ENCODE measurements around the gene THAP7. TPM values are rescaled to one million over a fixed set of nuclear protein-coding genes. Genes with fewer than 3 reads are reported as not detected.

THAP7 gene
- total RNA-seq, 1 experiment from 2014 or later = 29.1 TPM

GRCh38 chr22:20995329-20996030 lies 6.4 kb downstream of the THAP7 start:
- peaks cover 54% of the 10 kb centered on the region for H3K36me3 Mint-ChIP-seq (ENCODE audit: insufficient read depth, unreplicated experiment)
- no peaks in the 10 kb centered on the region for H3K27me3 Mint-ChIP-seq (ENCODE audit: insufficient read depth, unreplicated experiment)
- Histone ChIP-seq H3K4me1 (peaks cover 4% of the 10 kb centered on the region), H3K4me3 (ENCODE audit: low read depth, low read length) (no peak overlapping the region), H3K27me3 (replicated peaks; ENCODE audit: control insufficient read depth, insufficient read depth, low read length) (no peaks in the 10 kb centered on the region), H3K9me3 (no peaks in the 10 kb centered on the region), H3K36me3 (ENCODE audit: control insufficient read depth, insufficient read depth, low read length) (no peaks in the 10 kb centered on the region; the same call in none of the 2 replicates)
- no peak overlapping the region for H3K4me3 Mint-ChIP-seq (ENCODE audit: unreplicated experiment)
- no peaks in the 10 kb centered on the region for H3K4me1 Mint-ChIP-seq (ENCODE audit: low read depth, unreplicated experiment)
- no TSS peak for BruUV-seq (replicated peaks)
- DNase-seq = no peak
- ChIA-PET POLR2A (no interaction called here), CTCF (no interaction called here)
- no peaks in the 10 kb centered on the region for H3K9me3 Mint-ChIP-seq (ENCODE audit: unreplicated experiment)
- no peak for TF ChIP-seq CTCF (IDR thresholded peaks at IDR 0.05; ENCODE audit: insufficient read depth in 1 of 2, low read depth in 1 of 2, low read length in 1 of 2, severe bottlenecking in 1 of 2, unreplicated experiment in 1 of 2)
- no peak overlapping the region for H3K27ac Mint-ChIP-seq (ENCODE audit: unreplicated experiment)
- intact Hi-C loops (cut with micrococcal nuclease; ENCODE audit: unreplicated experiment) = no loop called here

GRCh38 chr22:20994902-20995241 lies 7.0 kb downstream of the THAP7 start:
- H3K27me3 Mint-ChIP-seq (ENCODE audit: insufficient read depth, unreplicated experiment) = no peaks in the 10 kb centered on the region
- no peak overlapping the region for H3K27ac Mint-ChIP-seq (ENCODE audit: unreplicated experiment)
- peaks cover 53% of the 10 kb centered on the region for H3K36me3 Mint-ChIP-seq (ENCODE audit: insufficient read depth, unreplicated experiment)
- intact Hi-C loops (cut with micrococcal nuclease; ENCODE audit: unreplicated experiment) = no loop called here
- Histone ChIP-seq H3K36me3 (ENCODE audit: control insufficient read depth, insufficient read depth, low read length) (no peaks in the 10 kb centered on the region; the same call in none of the 2 replicates), H3K27me3 (replicated peaks; ENCODE audit: control insufficient read depth, insufficient read depth, low read length) (no peaks in the 10 kb centered on the region), H3K4me1 (no peaks in the 10 kb centered on the region), H3K4me3 (ENCODE audit: low read depth, low read length) (no peak overlapping the region), H3K9me3 (no peaks in the 10 kb centered on the region)
- H3K4me3 Mint-ChIP-seq (ENCODE audit: unreplicated experiment) = no peak overlapping the region
- no TSS peak for BruUV-seq (replicated peaks)
- no peak for DNase-seq
- CTCF ChIA-PET = no interaction called here
- no peaks in the 10 kb centered on the region for H3K9me3 Mint-ChIP-seq (ENCODE audit: unreplicated experiment)
- POLR2A ChIA-PET = no interaction called here
- no peak for TF ChIP-seq CTCF (IDR thresholded peaks at IDR 0.05; ENCODE audit: insufficient read depth in 1 of 2, low read depth in 1 of 2, low read length in 1 of 2, severe bottlenecking in 1 of 2, unreplicated experiment in 1 of 2)
- H3K4me1 Mint-ChIP-seq (ENCODE audit: low read depth, unreplicated experiment) = no peaks in the 10 kb centered on the region

GRCh38 chr22:20994128-20994901 lies 7.6 kb downstream of the THAP7 start:
- Histone ChIP-seq H3K4me3 (ENCODE audit: low read depth, low read length) (no peak overlapping the region), H3K27me3 (replicated peaks; ENCODE audit: control insufficient read depth, insufficient read depth, low read length) (no peaks in the 10 kb centered on the region), H3K9me3 (no peaks in the 10 kb centered on the region), H3K36me3 (ENCODE audit: control insufficient read depth, insufficient read depth, low read length) (no peaks in the 10 kb centered on the region; the same call in 1 of the 2 replicates), H3K4me1 (no peaks in the 10 kb centered on the region)
- DNase-seq = no peak
- intact Hi-C loops (cut with micrococcal nuclease; ENCODE audit: unreplicated experiment) = no loop called here
- no peaks in the 10 kb centered on the region for H3K9me3 Mint-ChIP-seq (ENCODE audit: unreplicated experiment)
- TF ChIP-seq CTCF (IDR thresholded peaks at IDR 0.05; ENCODE audit: insufficient read depth in 1 of 2, low read depth in 1 of 2, low read length in 1 of 2, severe bottlenecking in 1 of 2, unreplicated experiment in 1 of 2) = no peak
- no peak overlapping the region for H3K4me3 Mint-ChIP-seq (ENCODE audit: unreplicated experiment)
- H3K4me1 Mint-ChIP-seq (ENCODE audit: low read depth, unreplicated experiment) = no peaks in the 10 kb centered on the region
- peaks cover 49% of the 10 kb centered on the region for H3K36me3 Mint-ChIP-seq (ENCODE audit: insufficient read depth, unreplicated experiment)
- no peaks in the 10 kb centered on the region for H3K27me3 Mint-ChIP-seq (ENCODE audit: insufficient read depth, unreplicated experiment)
- ChIA-PET CTCF (no interaction called here), POLR2A (no interaction called here)
- H3K27ac Mint-ChIP-seq (ENCODE audit: unreplicated experiment) = no peak overlapping the region
- no TSS peak for BruUV-seq (replicated peaks)

Data from Caco-2 (cell line).